ENCODE data around the gene SH3RF3. TPM values are rescaled to one million over a fixed set of nuclear protein-coding genes. Genes with fewer than 3 reads are reported as not detected.

The SH3RF3 gene
- total RNA-seq, 1 donor from 2014 or later: 0.28 TPM

DNA sequence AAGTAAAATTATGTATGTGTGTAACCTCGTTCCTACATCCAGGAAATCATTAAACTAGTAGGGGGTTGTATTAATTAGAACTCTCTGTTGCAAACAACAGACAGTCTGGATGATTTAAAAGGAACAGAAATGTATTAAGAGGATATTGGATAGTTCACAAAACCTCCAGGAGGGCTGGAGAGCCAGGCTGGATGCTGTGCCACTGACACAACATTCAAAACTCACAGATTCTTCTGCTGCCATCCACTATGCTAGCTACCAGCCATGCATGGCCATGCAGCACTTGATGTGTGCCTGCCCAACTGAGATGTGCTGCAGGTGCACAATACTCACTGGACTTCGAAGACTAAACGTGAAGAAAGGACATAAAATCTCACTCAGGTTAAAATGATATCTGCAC, 48.2 kb upstream of the SH3RF3 start:
- Mint-ChIP-seq H3K4me3 (no peak overlapping the region), H3K36me3 (no peaks in the 10 kb centered on the region), H3K9me3 (peaks cover 6% of the 10 kb centered on the region), H3K27me3 (ENCODE audit: insufficient read depth, low read depth) (peaks cover 4% of the 10 kb centered on the region), H3K27ac (no peak overlapping the region), H3K4me1 (peaks cover 7% of the 10 kb centered on the region)
- no peak for DNase-seq (ENCODE audit: low spot score)
- Histone ChIP-seq H3K36me3 (no peaks in the 10 kb centered on the region), H3K27ac (no peak overlapping the region), H3K4me2 (no peak overlapping the region), H3K79me2 (ENCODE audit: low read depth) (no peaks in the 10 kb centered on the region), H2AFZ (replicated peaks) (no peak overlapping the region), H3K9ac (no peak overlapping the region), H3K27me3 (no peaks in the 10 kb centered on the region), H3K4me3 (no peak overlapping the region), H3K4me1 (no peaks in the 10 kb centered on the region), H4K20me1 (ENCODE audit: low read depth) (no peaks in the 10 kb centered on the region), H3K9me3 (ENCODE audit: low read depth) (no peaks in the 10 kb centered on the region), H3F3A (ENCODE audit: low read depth) (no peaks in the 10 kb centered on the region)
- TF ChIP-seq EZH2 (IDR thresholded peaks at IDR 0.05) (no peak), EZH2phosphoT487 (IDR thresholded peaks at IDR 0.05) (no peak)
- TF ChIP-seq, protein P1, sequence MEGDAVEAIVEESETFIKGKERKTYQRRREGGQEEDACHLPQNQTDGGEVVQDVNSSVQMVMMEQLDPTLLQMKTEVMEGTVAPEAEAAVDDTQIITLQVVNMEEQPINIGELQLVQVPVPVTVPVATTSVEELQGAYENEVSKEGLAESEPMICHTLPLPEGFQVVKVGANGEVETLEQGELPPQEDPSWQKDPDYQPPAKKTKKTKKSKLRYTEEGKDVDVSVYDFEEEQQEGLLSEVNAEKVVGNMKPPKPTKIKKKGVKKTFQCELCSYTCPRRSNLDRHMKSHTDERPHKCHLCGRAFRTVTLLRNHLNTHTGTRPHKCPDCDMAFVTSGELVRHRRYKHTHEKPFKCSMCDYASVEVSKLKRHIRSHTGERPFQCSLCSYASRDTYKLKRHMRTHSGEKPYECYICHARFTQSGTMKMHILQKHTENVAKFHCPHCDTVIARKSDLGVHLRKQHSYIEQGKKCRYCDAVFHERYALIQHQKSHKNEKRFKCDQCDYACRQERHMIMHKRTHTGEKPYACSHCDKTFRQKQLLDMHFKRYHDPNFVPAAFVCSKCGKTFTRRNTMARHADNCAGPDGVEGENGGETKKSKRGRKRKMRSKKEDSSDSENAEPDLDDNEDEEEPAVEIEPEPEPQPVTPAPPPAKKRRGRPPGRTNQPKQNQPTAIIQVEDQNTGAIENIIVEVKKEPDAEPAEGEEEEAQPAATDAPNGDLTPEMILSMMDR (IDR thresholded peaks at IDR 0.05): no peak

DNA sequence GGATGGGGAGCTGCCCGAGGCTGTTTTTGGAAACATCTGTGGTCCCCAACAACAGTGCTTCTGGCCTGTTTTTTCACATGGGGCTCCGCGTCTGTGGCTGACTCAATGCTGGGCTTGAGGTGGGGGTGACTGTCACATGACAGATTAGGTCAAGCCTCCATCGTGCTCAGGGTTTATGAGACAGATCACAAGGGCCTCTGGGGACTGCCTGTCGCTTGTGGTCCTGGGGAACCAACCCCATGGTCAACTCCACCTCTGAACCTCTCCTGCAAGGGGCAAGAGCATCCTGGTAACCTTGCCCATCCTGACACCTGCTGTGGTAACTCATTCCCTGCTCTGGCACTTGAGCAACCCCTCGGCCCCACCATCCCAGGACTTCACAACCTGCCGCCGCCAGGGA, 47.6 kb upstream of the SH3RF3 start:
- H3K4me3 Mint-ChIP-seq: no peak overlapping the region
- H3K4me2 ChIP-seq: no peak overlapping the region
- no peaks in the 10 kb centered on the region for H3K9me3 ChIP-seq (ENCODE audit: low read depth)
- TF ChIP-seq, protein P1 (IDR thresholded peaks at IDR 0.05): no peak
- no peak for TF ChIP-seq EZH2phosphoT487 (IDR thresholded peaks at IDR 0.05)
- no peak for TF ChIP-seq EZH2 (IDR thresholded peaks at IDR 0.05)
- DNase-seq (ENCODE audit: low spot score): no peak
- H3K36me3 Mint-ChIP-seq: no peaks in the 10 kb centered on the region
- no peaks in the 10 kb centered on the region for H4K20me1 ChIP-seq (ENCODE audit: low read depth)
- H3K4me3 ChIP-seq: no peak overlapping the region
- H3F3A ChIP-seq (ENCODE audit: low read depth): no peaks in the 10 kb centered on the region
- no peak overlapping the region for H2AFZ ChIP-seq (replicated peaks)
- peaks cover 9% of the 10 kb centered on the region for H3K9me3 Mint-ChIP-seq
- H3K27me3 Mint-ChIP-seq (ENCODE audit: insufficient read depth, low read depth): peaks cover 4% of the 10 kb centered on the region
- H3K79me2 ChIP-seq (ENCODE audit: low read depth): no peaks in the 10 kb centered on the region
- no peak overlapping the region for H3K9ac ChIP-seq
- H3K4me1 Mint-ChIP-seq: peaks cover 7% of the 10 kb centered on the region
- H3K27me3 ChIP-seq: no peaks in the 10 kb centered on the region
- H3K27ac ChIP-seq: no peak overlapping the region
- H3K36me3 ChIP-seq: no peaks in the 10 kb centered on the region
- H3K4me1 ChIP-seq: no peaks in the 10 kb centered on the region
- H3K27ac Mint-ChIP-seq: no peak overlapping the region

DNA sequence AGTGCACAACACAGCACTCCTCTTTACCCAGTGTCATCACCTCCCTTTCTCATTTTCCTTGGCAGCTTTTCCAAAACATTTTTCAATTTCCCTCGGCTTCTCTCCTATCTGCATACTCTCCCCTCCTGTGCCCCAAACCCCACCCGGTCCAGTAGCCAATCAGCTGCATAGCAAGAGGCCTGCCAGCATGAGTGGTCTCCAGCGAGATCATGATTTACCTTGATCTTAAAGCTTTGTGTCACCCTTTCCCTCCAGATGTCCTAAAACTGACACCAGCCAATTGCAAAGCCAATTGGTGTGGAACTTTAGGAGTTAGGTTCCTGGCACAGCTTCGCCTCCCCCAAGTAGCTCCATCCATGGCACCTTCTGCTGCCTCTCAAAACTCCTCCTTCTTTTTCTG, 45.2 kb upstream of the SH3RF3 start:
- Mint-ChIP-seq H3K27me3 (ENCODE audit: insufficient read depth, low read depth) (peaks cover 4% of the 10 kb centered on the region), H3K36me3 (no peaks in the 10 kb centered on the region), H3K27ac (no peak overlapping the region), H3K4me1 (peaks cover 7% of the 10 kb centered on the region), H3K9me3 (peaks cover 13% of the 10 kb centered on the region), H3K4me3 (no peak overlapping the region)
- H4K20me1 ChIP-seq (ENCODE audit: low read depth): no peaks in the 10 kb centered on the region
- H3K9me3 ChIP-seq (ENCODE audit: low read depth): no peaks in the 10 kb centered on the region
- no peaks in the 10 kb centered on the region for H3K36me3 ChIP-seq
- H3K79me2 ChIP-seq (ENCODE audit: low read depth): no peaks in the 10 kb centered on the region
- no peak overlapping the region for H2AFZ ChIP-seq (replicated peaks)
- no peaks in the 10 kb centered on the region for H3K27me3 ChIP-seq
- no peak overlapping the region for H3K4me2 ChIP-seq
- no peak overlapping the region for H3K9ac ChIP-seq
- no peak overlapping the region for H3K27ac ChIP-seq
- DNase-seq (ENCODE audit: low spot score): no peak
- TF ChIP-seq, protein P1 (IDR thresholded peaks at IDR 0.05): no peak
- TF ChIP-seq EZH2 (IDR thresholded peaks at IDR 0.05) (no peak), EZH2phosphoT487 (IDR thresholded peaks at IDR 0.05) (no peak)
- no peak overlapping the region for H3K4me3 ChIP-seq
- H3K4me1 ChIP-seq: no peaks in the 10 kb centered on the region
- H3F3A ChIP-seq (ENCODE audit: low read depth): no peaks in the 10 kb centered on the region
